Stimulated activated naive B cell treated with anti-CD40 and anti-IgM and Interleukin-4, amounts not matched to agents 10 μg/mL and 1 μg/mL and 100 μg/mL, for 72 hours (primary cell): ENCODE data around the gene CERS6.
A peak's percentile ranks its signal among the peaks of the same experiment; 100 is the strongest.
"Not testable (repeated sequence)": the region's sequence is repeated elsewhere in the genome, so short reads cannot be mapped to it uniquely, and the experiment has no call there.

ENCODE experiments used
- ATAC-seq, 2 donors: fragments of 150-1000 bp; cut with Tn5 transposase; replicated peaks; 2 replicates each; pipeline ENCODE4 v1.10.0; 2021; ENCODE audit warnings: moderate library complexity in 1 of 2
- DNase-seq: peaks from one replicate; pipeline ENCODE4 v3.0.0; 2021
- H3K27ac Mint-ChIP-seq: one replicate; pipeline ENCODE4 v1.8.0; 2022; ENCODE audit warnings: mild to moderate bottlenecking, mixed read lengths
- H3K27me3 Mint-ChIP-seq, 2 donors: one replicate each; pipeline ENCODE4 v1.8.0; 2022; ENCODE audit warnings: mixed read lengths in 2 of 2
- H3K36me3 Mint-ChIP-seq, 2 donors: one replicate each; pipeline ENCODE4 v1.8.0; 2022; ENCODE audit warnings: mixed read lengths in 2 of 2, mild to moderate bottlenecking in 1 of 2
- H3K4me1 Mint-ChIP-seq, 2 donors: one replicate each; pipeline ENCODE4 v1.8.0; 2022; ENCODE audit warnings: mixed read lengths in 2 of 2, mild to moderate bottlenecking in 1 of 2
- H3K4me3 Mint-ChIP-seq, 2 donors: one replicate each; pipeline ENCODE4 v1.8.0; 2022; ENCODE audit warnings: mild to moderate bottlenecking in 2 of 2, mixed read lengths in 2 of 2, moderate library complexity in 1 of 2
- H3K9me3 Mint-ChIP-seq, 2 donors: one replicate each; pipeline ENCODE4 v1.8.0; 2022; ENCODE audit warnings: mixed read lengths in 2 of 2, mild to moderate bottlenecking in 1 of 2

CERS6 gene, protein sequence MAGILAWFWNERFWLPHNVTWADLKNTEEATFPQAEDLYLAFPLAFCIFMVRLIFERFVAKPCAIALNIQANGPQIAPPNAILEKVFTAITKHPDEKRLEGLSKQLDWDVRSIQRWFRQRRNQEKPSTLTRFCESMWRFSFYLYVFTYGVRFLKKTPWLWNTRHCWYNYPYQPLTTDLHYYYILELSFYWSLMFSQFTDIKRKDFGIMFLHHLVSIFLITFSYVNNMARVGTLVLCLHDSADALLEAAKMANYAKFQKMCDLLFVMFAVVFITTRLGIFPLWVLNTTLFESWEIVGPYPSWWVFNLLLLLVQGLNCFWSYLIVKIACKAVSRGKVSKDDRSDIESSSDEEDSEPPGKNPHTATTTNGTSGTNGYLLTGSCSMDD

GRCh38 chr2:168455645-168456520 lies at the start of gene CERS6:
Gene CERS6, plus strand, starts transcription at chr2:168456272. Its CDS starts 177 bp downstream, at chr2:168456449.
- DNase-seq, result peak; percentile 93
- ATAC-seq, result peak; percentile 92 to 96
- Mint-ChIP-seq H3K27ac (peak within 1 kb of the TSS; percentile 85), H3K9me3 (no peaks in the 10 kb centered on the region), H3K4me1 (peaks cover 12 to 34% of the 10 kb centered on the region in 2 donors), H3K36me3 (peaks cover 5 to 8% of the 10 kb centered on the region in 2 donors), H3K27me3 (no peaks in the 10 kb centered on the region), H3K4me3 (no peak within 1 kb of the TSS)

- ATAC-seq, H3K27ac Mint-ChIP-seq, H3K4me3 Mint-ChIP-seq: not testable (repeated sequence)
Observed at GRCh38 chr2:168412301-168412700, 43.8 kb upstream of the CERS6 start.

DNA sequence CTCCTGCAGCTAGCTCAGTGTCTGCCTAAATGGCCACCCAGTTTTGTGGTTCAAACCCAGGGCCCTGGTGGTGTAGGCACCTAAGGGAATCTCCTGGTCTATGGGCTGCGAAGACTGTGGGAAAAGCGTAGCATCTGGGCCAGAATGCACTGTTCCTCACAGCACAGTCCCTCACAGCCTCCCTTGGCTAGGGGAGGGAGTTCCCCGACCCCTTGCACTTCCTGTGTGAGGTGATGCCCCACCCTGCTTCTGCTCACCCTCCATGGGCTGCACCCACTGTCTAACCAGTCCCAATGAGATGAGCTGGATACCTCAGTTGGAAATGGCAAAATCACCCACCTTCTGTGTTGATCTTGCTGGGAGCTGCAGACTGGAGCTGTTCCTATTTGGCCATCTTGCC lies 43.0 kb upstream of the CERS6 start:
- H3K36me3 Mint-ChIP-seq, DNase-seq, H3K4me1 Mint-ChIP-seq, H3K27ac Mint-ChIP-seq, H3K27me3 Mint-ChIP-seq, ATAC-seq, H3K4me3 Mint-ChIP-seq: not testable (repeated sequence)
- H3K9me3 Mint-ChIP-seq, result peaks cover 0 to 14% of the 10 kb centered on the region in 2 donors

More at GRCh38 chr2:168412301-168412700, 43.8 kb upstream of the CERS6 start:
- peaks cover 0 to 20% of the 10 kb centered on the region in 2 donors for H3K9me3 Mint-ChIP-seq
- DNase-seq, H3K36me3 Mint-ChIP-seq, H3K4me1 Mint-ChIP-seq, H3K27me3 Mint-ChIP-seq: not testable (repeated sequence)

DNA sequence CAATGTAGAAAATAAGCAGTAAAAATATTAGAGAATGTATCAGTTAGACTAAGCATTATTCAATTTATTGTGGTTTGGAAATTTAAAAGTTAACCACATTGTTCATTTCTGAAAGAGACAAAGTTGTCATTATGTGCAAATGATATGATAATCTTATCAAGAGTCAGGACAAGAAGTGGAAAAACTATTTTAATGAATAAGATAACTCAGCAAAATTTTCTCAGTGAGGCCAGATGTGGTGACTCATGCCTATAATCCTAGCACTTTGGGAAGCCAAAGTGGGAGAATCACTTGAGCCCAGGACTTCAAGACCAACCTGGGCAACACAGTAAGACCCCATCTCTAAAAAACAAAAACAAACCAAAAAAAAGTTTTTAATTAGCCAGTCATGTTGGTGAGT lies 39.5 kb upstream of the CERS6 start:
- Mint-ChIP-seq H3K27me3 (peaks cover 0 to 4% of the 10 kb centered on the region in 2 donors), H3K4me3 (no peak overlapping the region), H3K9me3 (peaks cover 4 to 9% of the 10 kb centered on the region in 2 donors), H3K36me3 (peaks cover 0 to 3% of the 10 kb centered on the region in 2 donors), H3K27ac (no peak overlapping the region), H3K4me1 (peaks cover 0 to 3% of the 10 kb centered on the region in 2 donors)
- DNase-seq (no peak), ATAC-seq (no peak)

- H3K27me3 Mint-ChIP-seq, result no peaks in the 10 kb centered on the region
- ATAC-seq (no peak), DNase-seq (no peak)
- H3K4me3 Mint-ChIP-seq, result no peak overlapping the region
- H3K27ac Mint-ChIP-seq, result no peak overlapping the region
- H3K4me1 Mint-ChIP-seq, result peaks cover 0 to 2% of the 10 kb centered on the region in 2 donors
- peaks cover 4 to 7% of the 10 kb centered on the region in 2 donors for H3K9me3 Mint-ChIP-seq
- peaks cover 6% of the 10 kb centered on the region in 2 donors for H3K36me3 Mint-ChIP-seq
Observed at GRCh38 chr2:168422584-168422983, 33.5 kb upstream of the CERS6 start.

DNA sequence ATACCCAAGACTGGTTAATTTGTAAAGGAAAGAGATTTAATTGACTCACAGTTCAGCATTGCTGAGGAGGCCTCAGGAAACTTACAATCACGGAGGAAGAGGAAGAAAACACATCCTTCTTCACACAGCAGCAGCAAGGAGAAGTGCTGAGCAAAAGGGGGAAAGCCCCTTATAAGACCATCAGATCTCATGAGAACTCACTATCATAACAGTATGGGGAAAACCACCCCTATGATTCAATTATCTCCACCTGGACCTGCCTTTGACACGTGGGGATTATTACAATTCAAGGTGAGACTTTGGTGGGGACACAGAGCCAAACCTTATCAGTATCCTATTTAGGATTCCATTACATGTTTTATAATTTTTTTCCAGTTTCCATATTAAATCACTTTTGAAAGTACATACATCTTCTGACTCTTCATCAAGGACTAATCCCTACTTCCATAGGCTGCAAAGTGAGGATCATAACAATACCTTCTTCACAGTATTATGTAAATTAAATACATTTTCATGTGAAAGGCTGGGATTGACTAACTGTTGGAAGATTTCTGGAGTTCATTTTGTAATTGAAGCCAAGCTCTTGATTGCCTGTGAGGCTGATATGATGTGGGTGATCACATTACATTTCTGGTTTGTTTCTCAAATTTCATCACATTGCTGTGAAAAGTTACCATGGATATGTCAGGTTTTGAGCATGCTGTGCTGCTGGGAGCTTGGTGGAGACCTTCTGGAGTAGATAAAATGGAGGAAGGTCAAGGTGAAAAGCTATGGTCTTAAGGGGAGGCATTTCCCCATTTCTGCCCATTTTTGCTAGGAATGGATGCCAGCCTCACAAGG lies 31.7 kb upstream of the CERS6 start:
- Mint-ChIP-seq H3K4me1 (peaks cover 0 to 2% of the 10 kb centered on the region in 2 donors), H3K4me3 (no peak overlapping the region), H3K27ac (no peak overlapping the region), H3K27me3 (no peaks in the 10 kb centered on the region), H3K36me3 (peaks cover 6% of the 10 kb centered on the region in 2 donors), H3K9me3 (peaks cover 4 to 7% of the 10 kb centered on the region in 2 donors)
- ATAC-seq, result peak in 1 of 2 donors; percentile 51
- no peak for DNase-seq

- Mint-ChIP-seq H3K4me1 (peaks cover 0 to 2% of the 10 kb centered on the region in 2 donors), H3K9me3 (peaks cover 2 to 9% of the 10 kb centered on the region in 2 donors), H3K27ac (no peak overlapping the region), H3K4me3 (no peak overlapping the region), H3K27me3 (no peaks in the 10 kb centered on the region), H3K36me3 (peaks cover 6% of the 10 kb centered on the region in 2 donors)
- DNase-seq (no peak), ATAC-seq (no peak)
Observed at GRCh38 chr2:168424971-168425370, 31.1 kb upstream of the CERS6 start.

- H3K4me3 Mint-ChIP-seq, result no peak overlapping the region
- no peaks in the 10 kb centered on the region for H3K27me3 Mint-ChIP-seq
- DNase-seq (no peak), ATAC-seq (no peak)
- H3K36me3 Mint-ChIP-seq, result peaks cover 6% of the 10 kb centered on the region in 2 donors
- H3K9me3 Mint-ChIP-seq, result peaks cover 0 to 9% of the 10 kb centered on the region in 2 donors
- no peak overlapping the region for H3K27ac Mint-ChIP-seq
- H3K4me1 Mint-ChIP-seq, result peaks cover 0 to 2% of the 10 kb centered on the region in 2 donors
Observed at GRCh38 chr2:168426861-168427260, 29.2 kb upstream of the CERS6 start.

- no peak overlapping the region for H3K4me3 Mint-ChIP-seq
- H3K27me3 Mint-ChIP-seq, result no peaks in the 10 kb centered on the region
- peaks cover 0 to 7% of the 10 kb centered on the region in 2 donors for H3K9me3 Mint-ChIP-seq
- ATAC-seq (no peak), DNase-seq (no peak)
- no peak overlapping the region for H3K27ac Mint-ChIP-seq
- peaks cover 0 to 2% of the 10 kb centered on the region in 2 donors for H3K4me1 Mint-ChIP-seq
- H3K36me3 Mint-ChIP-seq, result peaks cover 3 to 4% of the 10 kb centered on the region in 2 donors
Observed at GRCh38 chr2:168427451-168427850, 28.6 kb upstream of the CERS6 start.

GRCh38 chr2:168428431-168428830 lies 27.6 kb upstream of the CERS6 start:
- ATAC-seq, result no peak

GRCh38 chr2:168429988-168430387 lies 26.1 kb upstream of the CERS6 start:
- DNase-seq (no peak), ATAC-seq (no peak)
- peaks cover 0 to 2% of the 10 kb centered on the region in 2 donors for H3K9me3 Mint-ChIP-seq
- H3K4me3 Mint-ChIP-seq, result no peak overlapping the region
- no peaks in the 10 kb centered on the region for H3K27me3 Mint-ChIP-seq
- no peak overlapping the region for H3K27ac Mint-ChIP-seq
- H3K4me1 Mint-ChIP-seq, result no peaks in the 10 kb centered on the region
- no peaks in the 10 kb centered on the region for H3K36me3 Mint-ChIP-seq

More at GRCh38 chr2:168428431-168428830, 27.6 kb upstream of the CERS6 start:
- Mint-ChIP-seq H3K4me1 (peaks cover 0 to 2% of the 10 kb centered on the region in 2 donors), H3K27ac (no peak overlapping the region), H3K27me3 (no peaks in the 10 kb centered on the region), H3K4me3 (no peak overlapping the region), H3K9me3 (peaks cover 0 to 6% of the 10 kb centered on the region in 2 donors), H3K36me3 (peaks cover 3 to 4% of the 10 kb centered on the region in 2 donors)
- DNase-seq, result no peak

- Mint-ChIP-seq H3K4me3 (no peak overlapping the region), H3K9me3 (peaks cover 0 to 2% of the 10 kb centered on the region in 2 donors), H3K36me3 (no peaks in the 10 kb centered on the region), H3K4me1 (no peaks in the 10 kb centered on the region), H3K27ac (no peak overlapping the region), H3K27me3 (no peaks in the 10 kb centered on the region)
- ATAC-seq (no peak), DNase-seq (no peak)
Observed at GRCh38 chr2:168430431-168430830, 25.6 kb upstream of the CERS6 start.

DNA sequence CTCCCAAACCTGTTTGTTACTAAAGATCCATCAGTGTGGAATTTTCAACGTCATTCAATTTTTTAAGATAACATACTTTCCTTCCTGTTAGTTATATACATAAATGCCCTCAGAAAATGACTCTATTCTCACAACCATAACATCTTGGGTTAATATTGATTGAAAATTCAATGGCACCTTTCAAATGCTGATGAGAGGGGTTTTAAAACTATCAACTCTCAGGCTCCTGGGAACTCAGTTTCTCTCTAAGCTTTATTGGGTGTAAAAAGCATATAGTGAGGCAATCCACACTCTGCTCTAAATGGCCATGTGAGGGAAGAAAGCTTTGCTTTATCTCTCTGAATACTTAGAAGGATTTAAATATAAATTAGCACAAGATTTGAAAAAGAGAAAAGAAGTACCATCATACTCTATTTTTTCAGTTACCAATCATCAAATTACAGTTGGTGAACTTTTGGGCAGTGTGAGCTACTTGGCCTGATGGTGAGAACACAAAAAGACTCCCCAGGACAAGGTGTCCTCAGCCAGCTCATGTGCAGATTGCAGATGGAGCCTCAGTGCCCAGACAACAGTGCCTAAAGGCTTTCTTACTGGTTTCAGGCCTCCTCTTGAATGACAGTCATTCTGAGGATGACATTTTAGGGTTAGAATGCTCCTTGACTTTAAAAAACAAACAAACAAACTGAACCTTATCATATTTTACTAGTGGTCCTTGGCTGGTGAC lies 24.6 kb upstream of the CERS6 start:
- peaks cover 0 to 2% of the 10 kb centered on the region in 2 donors for H3K9me3 Mint-ChIP-seq
- H3K4me1 Mint-ChIP-seq, result no peaks in the 10 kb centered on the region
- DNase-seq (no peak), ATAC-seq (no peak)
- no peak overlapping the region for H3K27ac Mint-ChIP-seq
- H3K36me3 Mint-ChIP-seq, result no peaks in the 10 kb centered on the region
- no peak overlapping the region for H3K4me3 Mint-ChIP-seq
- no peaks in the 10 kb centered on the region for H3K27me3 Mint-ChIP-seq
